IMR-90 (cell line): ENCODE measurements around the gene PPM1F. TPM values are rescaled to one million over a fixed set of nuclear protein-coding genes. Genes with fewer than 3 reads are reported as not detected.

Experiments
- ATAC-seq: fragments of 200-7000 bp; cut with Tn5 transposase; 2 replicates; pipeline ENCODE4 v1.9.1; 2020; ENCODE audit warnings: low read depth, mild to moderate bottlenecking, moderate library complexity
- BruUV-seq: library from RNA; stranded (reverse); fragments of 400-500 nt; replicated peaks from 2 replicates; lab custom pipeline; 2021; lab: Mats Ljungman, UMichigan
- CTCF ChIA-PET: fragments of 300-600 bp; formaldehyde crosslinking; extraction: SDS; loops from one replicate; lab custom pipeline; 2021; ENCODE audit warnings: antibody characterized with exemption; lab: Yijun Ruan, JAX
- POLR2A ChIA-PET: fragments of 300-600 bp; sonication (Branson Sonifier 250); formaldehyde crosslinking; loops from one replicate; lab custom pipeline; 2022; ENCODE audit warnings: antibody characterized with exemption; ENCODE audit not compliant: unreplicated experiment; lab: Charles Lee
- DNase-seq: peaks from one replicate; pipeline ENCODE4 v3.0.0; 2013
- H2AFZ ChIP-seq: replicated peaks from 2 replicates; pipeline ENCODE3; 2013; ENCODE audit warnings: low read length, mild to moderate bottlenecking; ENCODE audit not compliant: poor library complexity
- H2AK5ac ChIP-seq: 2 replicates; pipeline ENCODE4 v1.6.1; 2013; ENCODE audit warnings: low read depth, low read length, inconsistent platforms
- H2AK9ac ChIP-seq: replicated peaks from 2 replicates; pipeline ENCODE3; 2013; ENCODE audit warnings: mild to moderate bottlenecking, low read depth, low read length, moderate library complexity; ENCODE audit not compliant: poor library complexity
- H2BK120ac ChIP-seq: 2 replicates; pipeline ENCODE4 v1.6.1; 2013; ENCODE audit warnings: low read depth, low read length, inconsistent platforms
- H2BK15ac ChIP-seq: 3 replicates; pipeline ENCODE4 v1.6.1; 2013; ENCODE audit warnings: low read depth, low read length, inconsistent platforms
- H2BK20ac ChIP-seq: 2 replicates; pipeline ENCODE4 v1.6.1; 2013; ENCODE audit warnings: low read depth, mild to moderate bottlenecking, inconsistent platforms, low read length, moderate library complexity
- H2BK5ac ChIP-seq: 2 replicates; pipeline ENCODE4 v1.6.1; 2013; ENCODE audit warnings: mild to moderate bottlenecking, low read depth, low read length, inconsistent platforms; ENCODE audit not compliant: poor library complexity, severe bottlenecking
- H3K14ac ChIP-seq: replicated peaks from 2 replicates; pipeline ENCODE4 v1.6.1; 2013; ENCODE audit warnings: low read depth, low read length, inconsistent platforms
- H3K18ac ChIP-seq: 2 replicates; pipeline ENCODE4 v1.6.1; 2013; ENCODE audit warnings: low read depth, low read length, control low read depth
- H3K23ac ChIP-seq: 2 replicates; pipeline ENCODE4 v1.6.1; 2013; ENCODE audit warnings: low read depth, low read length, inconsistent platforms
- H3K27ac ChIP-seq: 2 replicates; pipeline ENCODE4 v1.5.1; 2013; ENCODE audit warnings: mild to moderate bottlenecking, control low read depth, low read length; ENCODE audit not compliant: insufficient read depth
- H3K27me3 ChIP-seq: 2 replicates; pipeline ENCODE4 v1.6.1; 2013; ENCODE audit warnings: low read length; ENCODE audit not compliant: control insufficient read depth, insufficient read depth
- H3K36me3 ChIP-seq: 2 replicates; pipeline ENCODE4 v1.6.1; 2013; ENCODE audit warnings: low read length, mixed read lengths; ENCODE audit not compliant: control insufficient read depth, insufficient read depth
- H3K4ac ChIP-seq: 2 replicates; pipeline ENCODE4 v1.6.1; 2013; ENCODE audit warnings: low read depth, low read length, inconsistent platforms
- H3K4me1 ChIP-seq: 2 replicates; pipeline ENCODE4 v1.6.1; 2013; ENCODE audit warnings: low read length, mixed read lengths; ENCODE audit not compliant: control insufficient read depth, insufficient read depth
- H3K4me2 ChIP-seq: 2 replicates; pipeline ENCODE4 v1.6.1; 2013; ENCODE audit warnings: low read depth, mild to moderate bottlenecking, control low read depth, low read length, moderate library complexity
- H3K4me3 ChIP-seq: 2 replicates; pipeline ENCODE4 v1.5.1; 2013; ENCODE audit warnings: low read depth, mild to moderate bottlenecking, control low read depth, low read length, moderate library complexity; ENCODE audit not compliant: insufficient read depth
- H3K56ac ChIP-seq: 2 replicates; pipeline ENCODE4 v1.6.1; 2013; ENCODE audit warnings: low read length, inconsistent platforms; ENCODE audit not compliant: insufficient read depth; ENCODE audit errors: extremely low read depth
- H3K79me1 ChIP-seq, 2 experiments: 2 replicates each; pipeline ENCODE4 v1.6.1; 2013; ENCODE audit warnings: low read length in 2 of 2, inconsistent platforms in 1 of 2, low read depth in 1 of 2
- H3K9ac ChIP-seq: 2 replicates; pipeline ENCODE4 v1.6.1; 2013; ENCODE audit warnings: low read depth, low read length, control low read depth
- H3K9me1 ChIP-seq: 2 replicates; pipeline ENCODE4 v1.6.1; 2013; ENCODE audit warnings: low read length, inconsistent platforms; ENCODE audit not compliant: insufficient read depth
- H3K9me3 ChIP-seq: 2 replicates; pipeline ENCODE4 v1.6.1; 2013; ENCODE audit warnings: low read length; ENCODE audit not compliant: control insufficient read depth, insufficient read depth
- H4K20me1 ChIP-seq: 2 replicates; pipeline ENCODE4 v1.6.1; 2013; ENCODE audit warnings: low read length, inconsistent platforms; ENCODE audit not compliant: insufficient read depth
- H4K5ac ChIP-seq: 2 replicates; pipeline ENCODE4 v1.6.1; 2013; ENCODE audit warnings: mild to moderate bottlenecking, low read depth, low read length, control low read depth
- H4K8ac ChIP-seq, 2 experiments: 2 replicates each; pipeline ENCODE4 v1.6.1; 2013; ENCODE audit warnings: low read depth in 2 of 2, low read length in 2 of 2, control low read depth in 1 of 2, inconsistent platforms in 1 of 2
- H4K91ac ChIP-seq: 2 replicates; pipeline ENCODE4 v1.6.1; 2013; ENCODE audit warnings: low read depth, low read length, inconsistent platforms; ENCODE audit not compliant: insufficient read depth
- CEBPB ChIP-seq: IDR thresholded peaks from 2 replicates; pipeline ENCODE4 v1.6.1; 2012; ENCODE audit warnings: low read depth, low read length, improper control_type of control experiment
- CHD1 ChIP-seq: IDR thresholded peaks from 2 replicates; pipeline ENCODE4 v1.6.1; 2012; ENCODE audit warnings: low read depth, low read length, improper control_type of control experiment
- ELK1 ChIP-seq: fragments of 150-350 bp; IDR thresholded peaks from 2 replicates; pipeline ENCODE4 v1.6.1; 2016; ENCODE audit warnings: low read depth, mild to moderate bottlenecking, low read length, moderate library complexity, borderline replicate concordance
- FOS ChIP-seq: fragments of 150-350 bp; IDR thresholded peaks from 2 replicates; pipeline ENCODE4 v1.6.1; 2016; ENCODE audit warnings: low read depth, low read length
- MAZ ChIP-seq: IDR thresholded peaks from 2 replicates; pipeline ENCODE4 v1.6.1; 2012; ENCODE audit warnings: low read depth, mild to moderate bottlenecking, low read length, improper control_type of control experiment, moderate library complexity, borderline replicate concordance
- NFE2L2 ChIP-seq: fragments of 150-350 bp; IDR thresholded peaks from 2 replicates; pipeline ENCODE4 v1.6.1; 2016; ENCODE audit warnings: low read depth, mild to moderate bottlenecking, low read length
- RCOR1 ChIP-seq: IDR thresholded peaks from 2 replicates; pipeline ENCODE4 v1.6.1; 2012; ENCODE audit warnings: mild to moderate bottlenecking, low read length, improper control_type of control experiment; ENCODE audit not compliant: insufficient replicate concordance
- SMC3 ChIP-seq: fragments of 150-350 bp; IDR thresholded peaks from 2 replicates; pipeline ENCODE4 v1.6.1; 2016; ENCODE audit warnings: low read depth, mild to moderate bottlenecking, antibody characterized with exemption, low read length, moderate library complexity
- USF2 ChIP-seq: fragments of 150-350 bp; IDR thresholded peaks from 2 replicates; pipeline ENCODE4 v1.6.1; 2017; ENCODE audit warnings: mild to moderate bottlenecking, antibody characterized with exemption, low read length, low read depth
- WGBS, 2 experiments: methylation state at CpG; one replicate each; pipeline versions ENCODE4 v1.1.5 to v1.1.7; 2013; ENCODE audit warnings: missing lambda C conversion rate in 2 of 2; ENCODE audit not compliant: insufficient read length in 1 of 2; ENCODE audit errors: extremely low coverage in 2 of 2; 5-methylcytosine and 5-hydroxymethylcytosine counted together
- dilution Hi-C: fragments of 300-500 bp; cut with HindIII; formaldehyde crosslinking; loops from one replicate; pipeline ENCODE4 v1.14.3; 2018; ENCODE audit warnings: low sequenced_read_pairs; ENCODE audit not compliant: unreplicated experiment
- in situ Hi-C: fragments of 300-500 bp; cut with MboI; formaldehyde crosslinking; loops from 3 replicates; pipeline ENCODE4 v1.14.3; 2019; ENCODE audit warnings: low sequenced_read_pairs, inconsistent platforms, mixed read lengths
- intact Hi-C: fragments of 100-400 bp; cut with micrococcal nuclease; formaldehyde crosslinking; loops from 2 replicates; pipeline ENCODE4 v1.10.0; 2022
- polyA plus RNA-seq, 3 experiments: library from polyadenylated mRNA; depleted of rRNA; stranded (reverse); fragments of >200 nt; gene quantifications; 2 replicates each; pipeline ENCODE4 v1.2.3, GENCODE V29; 2012; ENCODE audit warnings: low replicate concordance in 1 of 3
- total RNA-seq: library from RNA; depleted of rRNA; stranded (reverse); fragments of >200 nt; gene quantifications from 2 replicates; pipeline ENCODE4 v1.2.3, GENCODE V29; 2012

The PPM1F gene
- total and polyA plus RNA-seq, 2 of the 4 experiments (the other 2 are of a cell fraction): 20.8 to 30.3 TPM

GRCh38 chr22:21921184-21921721 lies 31.4 kb downstream of the PPM1F start (continued):
- TF ChIP-seq USF2: no peak

- in situ Hi-C loops: no loop called here
- no peaks in the 10 kb centered on the region for H3K9me1 ChIP-seq
- H3K4ac ChIP-seq: no peak overlapping the region
- no peak overlapping the region for H2AFZ ChIP-seq
- H4K5ac ChIP-seq: no peak overlapping the region
- H3K36me3 ChIP-seq: peaks cover 8% of the 10 kb centered on the region; the same call in 1 of the 2 replicates
- H3K4me3 ChIP-seq: no peak overlapping the region
- H3K9me3 ChIP-seq: no peaks in the 10 kb centered on the region
- H3K4me1 ChIP-seq: peaks cover 10% of the 10 kb centered on the region
- H2BK15ac ChIP-seq: no peak overlapping the region
- BruUV-seq: no TSS peak
- no peak for ATAC-seq
- ChIA-PET CTCF (no interaction called here), POLR2A (no interaction called here)
- H3K9ac ChIP-seq: no peak overlapping the region
- H3K27me3 ChIP-seq: no peaks in the 10 kb centered on the region
- DNase-seq: no peak
- no peaks in the 10 kb centered on the region for H3K79me1 ChIP-seq
- intact Hi-C loops: no loop called here
- H2BK20ac ChIP-seq: no peak overlapping the region
- H4K20me1 ChIP-seq: no peaks in the 10 kb centered on the region; the same call in 1 of the 2 replicates
- H3K18ac ChIP-seq: no peak overlapping the region
- 90% methylated on average over 12 of the region's 16 CpGs; no CpG with 5 or more reads in 1 of the 2 experiments for WGBS, 2 experiments
- no peak overlapping the region for H3K56ac ChIP-seq
- dilution Hi-C loops: no loop called here
- no peak overlapping the region for H3K27ac ChIP-seq
- no peak overlapping the region for H4K91ac ChIP-seq
- H2AK5ac ChIP-seq: no peak overlapping the region
- no peak overlapping the region for H4K8ac ChIP-seq
- no peak overlapping the region for H3K23ac ChIP-seq
- H2BK120ac ChIP-seq: no peak overlapping the region
- TF ChIP-seq CEBPB (no peak), CHD1 (no peak), MAZ (no peak), FOS (no peak), ELK1 (no peak), SMC3 (no peak), RCOR1 (no peak), NFE2L2 (no peak), USF2 (no peak)
- H3K4me2 ChIP-seq: no peak overlapping the region
- H3K14ac ChIP-seq: no peak overlapping the region
- H2AK9ac ChIP-seq: peak overlapping the region; percentile 5
- H2BK5ac ChIP-seq: no peak overlapping the region
Observed at GRCh38 chr22:21920341-21921183, 32.1 kb downstream of the PPM1F start.
